ENCODE measurements around the gene TECR. TPM values are rescaled to one million over a fixed set of nuclear protein-coding genes. Genes with fewer than 3 reads are reported as not detected.

Gene TECR
- total RNA-seq, 4 donors from 2014 or later, result 75.5 to 126 (median 99.0) TPM

- Histone ChIP-seq H3K4me3 (replicated peaks in 1 of 3) (no peak overlapping the region), H3K27me3 (no peaks in the 10 kb centered on the region), H3K36me3 (no peaks in the 10 kb centered on the region), H3K9me3 (no peaks in the 10 kb centered on the region), H3K4me1 (peaks cover 27 to 46% of the 10 kb centered on the region in 2 donors), H3K27ac (peak overlapping the region in 1 of 3 donors; percentile 86)
- peak; percentile 76 to 97 (median 89) for TF ChIP-seq CTCF (IDR thresholded peaks at IDR 0.05)
- TF ChIP-seq POLR2A (IDR thresholded peaks at IDR 0.05), result no peak
- WGBS, 2 donors, result 16 to 20% methylated on average over 9 to 11 of the region's 18 CpGs
- intact Hi-C loops (cut with DNase I), result loop anchor here (10.0 kb wide), 1 partner anchor 52 kb away; no protein-coding TSS in a partner anchor
- peak; percentile 65 to 76 for DNase-seq
Measured at GRCh38 chr19:14556662-14557188, 27.3 kb downstream of the TECR start.

GRCh38 chr19:14558370-14559066, 29.1 kb downstream of the TECR start:
- Histone ChIP-seq H3K4me3 (replicated peaks in 1 of 3) (no peak overlapping the region), H3K9me3 (no peaks in the 10 kb centered on the region), H3K36me3 (no peaks in the 10 kb centered on the region), H3K27ac (peak overlapping the region; percentile 79 to 86 (median 86)), H3K27me3 (no peaks in the 10 kb centered on the region), H3K4me1 (peaks cover 33 to 41% of the 10 kb centered on the region in 2 donors)
- peak; percentile 90 to 91 for DNase-seq
- intact Hi-C loops (cut with DNase I), result loop anchor here (10.0 kb wide), 1 partner anchor 54 kb away; no protein-coding TSS in a partner anchor
- TF ChIP-seq POLR2A (IDR thresholded peaks at IDR 0.05), result peak in 1 of 2 donors; percentile 52
- no peak for TF ChIP-seq CTCF (IDR thresholded peaks at IDR 0.05)
- 49 to 72% methylated on average over 20 to 21 of the region's 23 CpGs for WGBS, 2 donors

GRCh38 chr19:14559916-14560775, 30.8 kb downstream of the TECR start:
- H3K27me3 ChIP-seq, result no peaks in the 10 kb centered on the region
- intact Hi-C loops (cut with DNase I), result loop anchor here (10.0 kb wide), 1 partner anchor 55 kb away; no protein-coding TSS in a partner anchor
- H3K36me3 ChIP-seq, result peaks cover 4% of the 10 kb centered on the region in 2 donors
- DNase-seq, result no peak
- no peaks in the 10 kb centered on the region for H3K9me3 ChIP-seq
- no peak overlapping the region for H3K4me3 ChIP-seq (replicated peaks in 1 of 3)
- TF ChIP-seq CTCF (IDR thresholded peaks at IDR 0.05) (no peak), POLR2A (IDR thresholded peaks at IDR 0.05) (no peak)
- peak overlapping the region in 1 of 3 donors; percentile 77 for H3K27ac ChIP-seq
- 81 to 82% methylated on average over 16 to 25 of the region's 28 CpGs for WGBS, 2 donors
- H3K4me1 ChIP-seq, result peaks cover 33 to 35% of the 10 kb centered on the region in 2 donors

- Histone ChIP-seq H3K27me3 (no peaks in the 10 kb centered on the region), H3K9me3 (no peaks in the 10 kb centered on the region), H3K4me3 (replicated peaks in 1 of 3) (no peak overlapping the region), H3K4me1 (peaks cover 33 to 35% of the 10 kb centered on the region in 2 donors), H3K36me3 (peaks cover 8 to 9% of the 10 kb centered on the region in 2 donors), H3K27ac (peak overlapping the region in 1 of 3 donors; percentile 77)
- intact Hi-C loops (cut with DNase I), result no loop called here
- WGBS, 2 donors, result 74 to 87% methylated on average over 4 to 6 of the region's 6 CpGs
- no peak for DNase-seq
- TF ChIP-seq CTCF (IDR thresholded peaks at IDR 0.05) (no peak), POLR2A (IDR thresholded peaks at IDR 0.05) (no peak)
Measured at GRCh38 chr19:14560776-14561108, 31.3 kb downstream of the TECR start.

All from thyroid gland (tissue), 4 donors.